NCI-H2171 (cell line): ENCODE measurements around the gene CLCNKA.

Experiments used
- DNase-seq: peaks from one replicate; lab custom pipeline; 2025; lab: John Stamatoyannopoulos, UW

The CLCNKA gene

GRCh38 chr1:16078925-16079656 is 57.3 kb downstream of the CLCNKA start:
- peak; percentile 57 for DNase-seq

GRCh38 chr1:16080422-16081150 is 58.8 kb downstream of the CLCNKA start:
- DNase-seq, result no peak

- no peak for DNase-seq
These were observed 59.8 kb downstream of the CLCNKA start for GRCh38 chr1:16081636-16082035.

- DNase-seq, result no peak
These were observed 60.6 kb downstream of the CLCNKA start for GRCh38 chr1:16082283-16083038.

GRCh38 chr1:16083486-16083885 is 61.6 kb downstream of the CLCNKA start:
- no peak for DNase-seq
